SK-N-SH treated with all-trans-retinoic acid at 6 μM for 48 hours (cell line): Measurements from ENCODE around the gene DNAH8.

ENCODE experiments used
- ARNTL ChIP-seq: fragments of 450-650 bp; formaldehyde crosslinking; IDR thresholded peaks from 2 replicates; pipeline ENCODE4 v1.5.0; 2020; ENCODE audit warnings: low read depth, mild to moderate bottlenecking, moderate library complexity, borderline replicate concordance
- BACH2 ChIP-seq: fragments of 250-450 bp; sonication (Bioruptor Pico); IDR thresholded peaks from 2 replicates; pipeline ENCODE4 v1.9.0; 2021; ENCODE audit warnings: mild to moderate bottlenecking, borderline replicate concordance
- RARB ChIP-seq: fragments of 250-450 bp; sonication (Bioruptor Pico); IDR thresholded peaks from 2 replicates; pipeline ENCODE4 v1.8.0; 2021; ENCODE audit warnings: mild to moderate bottlenecking, moderate library complexity
- ZNF8 ChIP-seq: fragments of 450-650 bp; formaldehyde crosslinking; IDR thresholded peaks from 2 replicates; pipeline ENCODE4 v1.5.0; 2020; ENCODE audit warnings: mild to moderate bottlenecking, moderate library complexity
- TF ChIP-seq, protein P1 (sequence below): fragments of 250-450 bp; sonication (Bioruptor Pico); IDR thresholded peaks from 2 replicates; pipeline ENCODE4 v1.8.0; 2020; ENCODE audit warnings: mild to moderate bottlenecking, moderate library complexity, borderline replicate concordance

DNA sequence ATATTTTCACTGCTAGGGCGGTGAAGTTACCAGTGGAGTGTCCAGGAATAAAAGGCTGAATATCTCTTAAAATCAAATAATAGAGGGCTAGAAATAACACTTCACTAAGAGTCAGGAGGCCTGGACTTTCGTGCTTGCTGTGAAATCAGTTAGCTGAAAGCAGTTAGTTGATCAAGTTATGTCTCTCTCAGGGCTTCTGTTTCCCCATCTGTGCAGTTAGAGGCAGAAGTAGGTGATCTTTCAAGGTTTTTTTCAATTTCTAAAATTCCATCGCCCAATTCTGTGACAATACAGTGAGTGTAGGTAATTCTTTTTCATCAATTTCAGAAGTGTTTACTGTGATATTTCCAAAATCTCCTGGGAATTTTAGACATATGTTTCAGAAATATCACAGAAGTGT, 260.9 kb downstream of the DNAH8 start:
- TF ChIP-seq RARB: no peak
- TF ChIP-seq, protein P1, sequence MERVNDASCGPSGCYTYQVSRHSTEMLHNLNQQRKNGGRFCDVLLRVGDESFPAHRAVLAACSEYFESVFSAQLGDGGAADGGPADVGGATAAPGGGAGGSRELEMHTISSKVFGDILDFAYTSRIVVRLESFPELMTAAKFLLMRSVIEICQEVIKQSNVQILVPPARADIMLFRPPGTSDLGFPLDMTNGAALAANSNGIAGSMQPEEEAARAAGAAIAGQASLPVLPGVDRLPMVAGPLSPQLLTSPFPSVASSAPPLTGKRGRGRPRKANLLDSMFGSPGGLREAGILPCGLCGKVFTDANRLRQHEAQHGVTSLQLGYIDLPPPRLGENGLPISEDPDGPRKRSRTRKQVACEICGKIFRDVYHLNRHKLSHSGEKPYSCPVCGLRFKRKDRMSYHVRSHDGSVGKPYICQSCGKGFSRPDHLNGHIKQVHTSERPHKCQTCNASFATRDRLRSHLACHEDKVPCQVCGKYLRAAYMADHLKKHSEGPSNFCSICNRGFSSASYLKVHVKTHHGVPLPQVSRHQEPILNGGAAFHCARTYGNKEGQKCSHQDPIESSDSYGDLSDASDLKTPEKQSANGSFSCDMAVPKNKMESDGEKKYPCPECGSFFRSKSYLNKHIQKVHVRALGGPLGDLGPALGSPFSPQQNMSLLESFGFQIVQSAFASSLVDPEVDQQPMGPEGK (CRISPR knock-in tag): no peak
- no peak for TF ChIP-seq ARNTL (CRISPR knock-in tag)
- TF ChIP-seq BACH2: no peak
- no peak for TF ChIP-seq ZNF8 (CRISPR knock-in tag)
